Measurements from ENCODE around the gene GMDS.

Gene GMDS

GRCh38 chr6:2249126-2249525, 3.7 kb upstream of the GMDS start:
- Mint-ChIP-seq H3K27ac (no peak overlapping the region), H3K4me1 (ENCODE audit: low read depth) (peaks cover 29% of the 10 kb centered on the region), H3K9me3 (no peaks in the 10 kb centered on the region), H3K36me3 (ENCODE audit: low read depth) (peaks cover 31% of the 10 kb centered on the region), H3K4me3 (no peak overlapping the region), H3K27me3 (no peaks in the 10 kb centered on the region)

- Mint-ChIP-seq H3K27ac (no peak overlapping the region), H3K4me1 (ENCODE audit: low read depth) (peaks cover 43% of the 10 kb centered on the region), H3K4me3 (no peak overlapping the region), H3K36me3 (ENCODE audit: low read depth) (peaks cover 16% of the 10 kb centered on the region), H3K27me3 (no peaks in the 10 kb centered on the region), H3K9me3 (no peaks in the 10 kb centered on the region)
Measured at GRCh38 chr6:2247664-2248063, 2.3 kb upstream of the GMDS start.

- Mint-ChIP-seq H3K27ac (peak overlapping the region; percentile 91), H3K4me1 (ENCODE audit: low read depth) (peaks cover 58% of the 10 kb centered on the region), H3K4me3 (peak overlapping the region; percentile 89), H3K9me3 (no peaks in the 10 kb centered on the region), H3K36me3 (ENCODE audit: low read depth) (peaks cover 10% of the 10 kb centered on the region), H3K27me3 (no peaks in the 10 kb centered on the region)
Measured at GRCh38 chr6:2245877-2246863, 765 bp upstream of the GMDS start.

- peaks cover 10% of the 10 kb centered on the region for H3K36me3 Mint-ChIP-seq (ENCODE audit: low read depth)
- H3K4me3 Mint-ChIP-seq: peak overlapping the region; percentile 91
- H3K27ac Mint-ChIP-seq: peak overlapping the region; percentile 88
- H3K9me3 Mint-ChIP-seq: no peaks in the 10 kb centered on the region
- H3K4me1 Mint-ChIP-seq (ENCODE audit: low read depth): peaks cover 71% of the 10 kb centered on the region
- H3K27me3 Mint-ChIP-seq: no peaks in the 10 kb centered on the region
Measured at GRCh38 chr6:2244261-2245102, 923 bp downstream of the GMDS start.

- Mint-ChIP-seq H3K4me3 (peak overlapping the region; percentile 47), H3K9me3 (no peaks in the 10 kb centered on the region), H3K27ac (no peak overlapping the region), H3K36me3 (ENCODE audit: low read depth) (peaks cover 7% of the 10 kb centered on the region), H3K4me1 (ENCODE audit: low read depth) (peaks cover 69% of the 10 kb centered on the region), H3K27me3 (no peaks in the 10 kb centered on the region)
Measured at GRCh38 chr6:2242311-2242710, 3.1 kb downstream of the GMDS start.

GRCh38 chr6:2240961-2241360, 4.4 kb downstream of the GMDS start:
- Mint-ChIP-seq H3K4me1 (ENCODE audit: low read depth) (peaks cover 64% of the 10 kb centered on the region), H3K9me3 (no peaks in the 10 kb centered on the region), H3K4me3 (no peak overlapping the region), H3K27ac (no peak overlapping the region), H3K27me3 (no peaks in the 10 kb centered on the region), H3K36me3 (ENCODE audit: low read depth) (peaks cover 7% of the 10 kb centered on the region)

- H3K9me3 Mint-ChIP-seq: no peaks in the 10 kb centered on the region
- H3K36me3 Mint-ChIP-seq (ENCODE audit: low read depth): peaks cover 7% of the 10 kb centered on the region
- no peak overlapping the region for H3K4me3 Mint-ChIP-seq
- no peaks in the 10 kb centered on the region for H3K27me3 Mint-ChIP-seq
- peaks cover 45% of the 10 kb centered on the region for H3K4me1 Mint-ChIP-seq (ENCODE audit: low read depth)
- H3K27ac Mint-ChIP-seq: no peak overlapping the region
Measured at GRCh38 chr6:2237001-2237400, 8.4 kb downstream of the GMDS start.

GRCh38 chr6:2235777-2236495, 9.5 kb downstream of the GMDS start:
- Mint-ChIP-seq H3K9me3 (no peaks in the 10 kb centered on the region), H3K36me3 (ENCODE audit: low read depth) (peaks cover 4% of the 10 kb centered on the region), H3K27ac (no peak overlapping the region), H3K4me1 (ENCODE audit: low read depth) (peaks cover 44% of the 10 kb centered on the region), H3K4me3 (no peak overlapping the region), H3K27me3 (no peaks in the 10 kb centered on the region)

- Mint-ChIP-seq H3K27me3 (no peaks in the 10 kb centered on the region), H3K4me3 (no peak overlapping the region), H3K36me3 (ENCODE audit: low read depth) (no peaks in the 10 kb centered on the region), H3K27ac (no peak overlapping the region), H3K9me3 (no peaks in the 10 kb centered on the region), H3K4me1 (ENCODE audit: low read depth) (peaks cover 35% of the 10 kb centered on the region)
Measured at GRCh38 chr6:2232445-2232844, 13.0 kb downstream of the GMDS start.

- H3K4me3 Mint-ChIP-seq: no peak overlapping the region
- peaks cover 29% of the 10 kb centered on the region for H3K4me1 Mint-ChIP-seq (ENCODE audit: low read depth)
- no peaks in the 10 kb centered on the region for H3K36me3 Mint-ChIP-seq (ENCODE audit: low read depth)
- no peaks in the 10 kb centered on the region for H3K27me3 Mint-ChIP-seq
- H3K9me3 Mint-ChIP-seq: no peaks in the 10 kb centered on the region
- no peak overlapping the region for H3K27ac Mint-ChIP-seq
Measured at GRCh38 chr6:2231438-2231837, 14.0 kb downstream of the GMDS start.

GRCh38 chr6:2230659-2231277, 14.6 kb downstream of the GMDS start:
- no peaks in the 10 kb centered on the region for H3K27me3 Mint-ChIP-seq
- H3K4me1 Mint-ChIP-seq (ENCODE audit: low read depth): peaks cover 29% of the 10 kb centered on the region
- H3K27ac Mint-ChIP-seq: no peak overlapping the region
- H3K36me3 Mint-ChIP-seq (ENCODE audit: low read depth): no peaks in the 10 kb centered on the region
- no peaks in the 10 kb centered on the region for H3K9me3 Mint-ChIP-seq
- no peak overlapping the region for H3K4me3 Mint-ChIP-seq

- H3K9me3 Mint-ChIP-seq: no peaks in the 10 kb centered on the region
- peaks cover 29% of the 10 kb centered on the region for H3K4me1 Mint-ChIP-seq (ENCODE audit: low read depth)
- H3K36me3 Mint-ChIP-seq (ENCODE audit: low read depth): no peaks in the 10 kb centered on the region
- H3K27ac Mint-ChIP-seq: no peak overlapping the region
- no peak overlapping the region for H3K4me3 Mint-ChIP-seq
- no peaks in the 10 kb centered on the region for H3K27me3 Mint-ChIP-seq
Measured at GRCh38 chr6:2229742-2230141, 15.7 kb downstream of the GMDS start.

- no peaks in the 10 kb centered on the region for H3K36me3 Mint-ChIP-seq (ENCODE audit: low read depth)
- peaks cover 29% of the 10 kb centered on the region for H3K4me1 Mint-ChIP-seq (ENCODE audit: low read depth)
- no peaks in the 10 kb centered on the region for H3K9me3 Mint-ChIP-seq
- H3K4me3 Mint-ChIP-seq: no peak overlapping the region
- H3K27ac Mint-ChIP-seq: no peak overlapping the region
- H3K27me3 Mint-ChIP-seq: no peaks in the 10 kb centered on the region
Measured at GRCh38 chr6:2229039-2229438, 16.4 kb downstream of the GMDS start.

- peaks cover 29% of the 10 kb centered on the region for H3K4me1 Mint-ChIP-seq (ENCODE audit: low read depth)
- no peaks in the 10 kb centered on the region for H3K27me3 Mint-ChIP-seq
- no peaks in the 10 kb centered on the region for H3K9me3 Mint-ChIP-seq
- H3K27ac Mint-ChIP-seq: no peak overlapping the region
- no peak overlapping the region for H3K4me3 Mint-ChIP-seq
- no peaks in the 10 kb centered on the region for H3K36me3 Mint-ChIP-seq (ENCODE audit: low read depth)
Measured at GRCh38 chr6:2228392-2228791, 17.0 kb downstream of the GMDS start.

Data from stimulated activated naive CD8-positive, alpha-beta T cell treated with anti-CD3 and anti-CD28 coated beads, Interleukin-15, Interleukin-2, amounts not matched to agents 100 ng/mL and 50 ng/mL, for 24 hours (primary cell).